ENCODE data around the gene CASQ2. TPM values are rescaled to one million over a fixed set of nuclear protein-coding genes. Genes with fewer than 3 reads are reported as not detected.
A peak's percentile ranks its signal among the peaks of the same experiment; 100 is the strongest.

The CASQ2 gene
- total and polyA plus RNA-seq, 7 experiments from 2014 or later: not detected

DNA sequence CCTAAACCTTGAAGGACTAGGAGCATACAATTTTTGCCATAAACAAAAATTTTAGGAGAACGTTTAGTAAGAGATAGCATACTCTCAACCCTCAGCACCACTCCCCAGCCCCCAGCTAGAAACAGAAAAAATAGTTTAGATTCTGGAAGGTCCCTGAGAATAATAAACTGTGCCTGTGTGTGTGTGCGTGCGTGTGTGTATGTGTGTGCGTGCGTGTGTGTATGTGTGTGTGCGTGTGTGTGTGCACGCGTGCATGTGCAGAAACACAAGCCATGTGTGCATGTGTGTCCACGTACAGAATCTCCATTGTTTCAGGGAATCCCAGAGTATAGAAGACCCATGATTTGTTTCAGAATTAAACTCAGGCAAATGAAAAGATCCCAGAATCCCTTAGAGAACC, 62.6 kb downstream of the CASQ2 start:
- POLR2A ChIA-PET: no interaction called here
- intact Hi-C loops (cut with micrococcal nuclease): loop anchor here (1.0 to 2.0 kb wide), 2 partner anchors 97 to 98 kb away; no protein-coding TSS in a partner anchor
- peaks cover 11 to 25% (median 24%) of the 10 kb centered on the region in 5 donors for H3K27me3 Mint-ChIP-seq

GRCh38 chr1:115705085-115705951, 63.2 kb downstream of the CASQ2 start:
- DNase-seq (no peak), ATAC-seq (no peak)
- Mint-ChIP-seq H3K4me3 (no peak overlapping the region), H3K4me1 (no peaks in the 10 kb centered on the region), H3K36me3 (no peaks in the 10 kb centered on the region), H3K27ac (no peak overlapping the region), H3K27me3 (peaks cover 9 to 28% (median 21%) of the 10 kb centered on the region in 5 donors), H3K9me3 (no peaks in the 10 kb centered on the region)
- H3K36me3 ChIP-seq (ENCODE audit: control insufficient read depth in 2 of 3, insufficient read depth in 3 of 3, low read length in 3 of 3): no peaks in the 10 kb centered on the region
- H3K4me1 ChIP-seq (ENCODE audit: control insufficient read depth in 2 of 2, insufficient read depth in 2 of 2, low read length in 2 of 2): no peaks in the 10 kb centered on the region
- H3K9me3 ChIP-seq (ENCODE audit: control insufficient read depth in 2 of 3, low read length in 3 of 3): no peaks in the 10 kb centered on the region
- ChIA-PET POLR2A (no interaction called here), CTCF (no interaction called here)
- H3K4me3 ChIP-seq (ENCODE audit: low read length): no peak overlapping the region
- intact Hi-C loops (cut with micrococcal nuclease): no loop called here
- H3K27me3 ChIP-seq (ENCODE audit: control insufficient read depth in 2 of 2, insufficient read depth in 2 of 2, low read length in 2 of 2): no peaks in the 10 kb centered on the region
- H3K27ac ChIP-seq (ENCODE audit: low read depth, low read length): no peak overlapping the region

More for the DNA sequence above, 62.6 kb downstream of the CASQ2 start:
- DNase-seq (no peak), ATAC-seq (no peak)
- no peaks in the 10 kb centered on the region for H3K9me3 Mint-ChIP-seq
- Histone ChIP-seq H3K9me3 (ENCODE audit: control insufficient read depth in 2 of 3, low read length in 3 of 3) (no peaks in the 10 kb centered on the region), H3K4me1 (ENCODE audit: control insufficient read depth in 2 of 2, insufficient read depth in 2 of 2, low read length in 2 of 2) (no peaks in the 10 kb centered on the region), H3K27ac (ENCODE audit: low read depth, low read length) (no peak overlapping the region), H3K36me3 (ENCODE audit: control insufficient read depth in 2 of 3, insufficient read depth in 3 of 3, low read length in 3 of 3) (no peaks in the 10 kb centered on the region), H3K4me3 (ENCODE audit: low read length) (no peak overlapping the region), H3K27me3 (ENCODE audit: control insufficient read depth in 2 of 2, insufficient read depth in 2 of 2, low read length in 2 of 2) (no peaks in the 10 kb centered on the region)
- H3K4me3 Mint-ChIP-seq: no peak overlapping the region
- no peaks in the 10 kb centered on the region for H3K4me1 Mint-ChIP-seq
- CTCF ChIA-PET: no interaction called here
- no peak overlapping the region for H3K27ac Mint-ChIP-seq
- no peaks in the 10 kb centered on the region for H3K36me3 Mint-ChIP-seq

- DNase-seq (no peak), ATAC-seq (no peak)
- no peak overlapping the region for H3K4me3 Mint-ChIP-seq
- Histone ChIP-seq H3K9me3 (ENCODE audit: control insufficient read depth in 2 of 3, low read length in 3 of 3) (no peaks in the 10 kb centered on the region), H3K4me3 (ENCODE audit: low read length) (no peak overlapping the region), H3K36me3 (ENCODE audit: control insufficient read depth in 2 of 3, insufficient read depth in 3 of 3, low read length in 3 of 3) (no peaks in the 10 kb centered on the region), H3K4me1 (ENCODE audit: control insufficient read depth in 2 of 2, insufficient read depth in 2 of 2, low read length in 2 of 2) (no peaks in the 10 kb centered on the region), H3K27ac (ENCODE audit: low read depth, low read length) (no peak overlapping the region), H3K27me3 (ENCODE audit: control insufficient read depth in 2 of 2, insufficient read depth in 2 of 2, low read length in 2 of 2) (no peaks in the 10 kb centered on the region)
- H3K27me3 Mint-ChIP-seq: peaks cover 0 to 33% (median 14%) of the 10 kb centered on the region in 5 donors
- ChIA-PET POLR2A (no interaction called here), CTCF (no interaction called here)
- no peaks in the 10 kb centered on the region for H3K4me1 Mint-ChIP-seq
- no peaks in the 10 kb centered on the region for H3K36me3 Mint-ChIP-seq
- no peak overlapping the region for H3K27ac Mint-ChIP-seq
- intact Hi-C loops (cut with micrococcal nuclease): no loop called here
- H3K9me3 Mint-ChIP-seq: no peaks in the 10 kb centered on the region
Measured at GRCh38 chr1:115702959-115703358, 65.6 kb downstream of the CASQ2 start.

- no peaks in the 10 kb centered on the region for H3K9me3 ChIP-seq (ENCODE audit: control insufficient read depth in 2 of 3, low read length in 3 of 3)
- no peaks in the 10 kb centered on the region for H3K27me3 ChIP-seq (ENCODE audit: control insufficient read depth in 2 of 2, insufficient read depth in 2 of 2, low read length in 2 of 2)
- no peak overlapping the region for H3K4me3 ChIP-seq (ENCODE audit: low read length)
- ATAC-seq: no peak
- ChIA-PET POLR2A (no interaction called here), CTCF (no interaction called here)
- intact Hi-C loops (cut with micrococcal nuclease): no loop called here
- H3K4me3 Mint-ChIP-seq: no peak overlapping the region
- no peaks in the 10 kb centered on the region for H3K4me1 Mint-ChIP-seq
- H3K9me3 Mint-ChIP-seq: no peaks in the 10 kb centered on the region
- no peaks in the 10 kb centered on the region for H3K36me3 Mint-ChIP-seq
- no peak overlapping the region for H3K27ac ChIP-seq (ENCODE audit: low read depth, low read length)
- H3K4me1 ChIP-seq (ENCODE audit: control insufficient read depth in 2 of 2, insufficient read depth in 2 of 2, low read length in 2 of 2): no peaks in the 10 kb centered on the region
- DNase-seq: no peak
- peak overlapping the region in 1 of 9 donors; percentile 53 for H3K27ac Mint-ChIP-seq
- no peaks in the 10 kb centered on the region for H3K36me3 ChIP-seq (ENCODE audit: control insufficient read depth in 2 of 3, insufficient read depth in 3 of 3, low read length in 3 of 3)
- H3K27me3 Mint-ChIP-seq: peaks cover 0 to 34% (median 10%) of the 10 kb centered on the region in 5 donors
Measured at GRCh38 chr1:115701090-115701489, 67.4 kb downstream of the CASQ2 start.

DNA sequence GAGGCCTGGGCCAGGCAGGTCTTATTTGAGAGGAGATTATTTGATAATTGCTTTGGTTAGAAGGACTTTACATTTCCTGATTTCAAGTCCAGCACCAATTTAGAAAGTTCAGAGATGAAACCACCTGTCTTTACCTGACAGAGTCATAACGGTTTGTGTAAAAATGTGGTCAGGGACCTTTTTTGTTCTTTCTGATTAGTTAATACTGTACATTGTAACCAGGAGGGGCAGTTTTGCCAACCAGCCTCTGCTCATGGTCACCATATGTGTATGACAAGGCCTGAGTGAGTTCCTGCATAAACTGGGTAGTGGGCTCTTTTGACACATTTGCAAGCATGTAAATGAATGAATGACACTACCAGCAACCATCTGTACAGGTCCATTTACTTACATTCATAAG, 70.9 kb downstream of the CASQ2 start:
- H3K36me3 ChIP-seq (ENCODE audit: control insufficient read depth in 2 of 3, insufficient read depth in 3 of 3, low read length in 3 of 3): no peaks in the 10 kb centered on the region
- H3K9me3 Mint-ChIP-seq: no peaks in the 10 kb centered on the region
- H3K9me3 ChIP-seq (ENCODE audit: control insufficient read depth in 2 of 3, low read length in 3 of 3): no peaks in the 10 kb centered on the region
- no peak for ATAC-seq
- intact Hi-C loops (cut with micrococcal nuclease): no loop called here
- peaks cover 0 to 3% (median 0%) of the 10 kb centered on the region in 5 donors for H3K36me3 Mint-ChIP-seq
- no peak overlapping the region for H3K4me3 ChIP-seq (ENCODE audit: low read length)
- POLR2A ChIA-PET: no interaction called here
- H3K27me3 ChIP-seq (ENCODE audit: control insufficient read depth in 2 of 2, insufficient read depth in 2 of 2, low read length in 2 of 2): no peaks in the 10 kb centered on the region
- H3K4me3 Mint-ChIP-seq: no peak overlapping the region
- peaks cover 0 to 32% (median 10%) of the 10 kb centered on the region in 5 donors for H3K27me3 Mint-ChIP-seq
- H3K4me1 Mint-ChIP-seq: no peaks in the 10 kb centered on the region
- H3K4me1 ChIP-seq (ENCODE audit: control insufficient read depth in 2 of 2, insufficient read depth in 2 of 2, low read length in 2 of 2): no peaks in the 10 kb centered on the region
- DNase-seq: no peak
- no peak overlapping the region for H3K27ac ChIP-seq (ENCODE audit: low read depth, low read length)
- CTCF ChIA-PET: no interaction called here
- no peak overlapping the region for H3K27ac Mint-ChIP-seq

GRCh38 chr1:115694805-115695204, 73.7 kb downstream of the CASQ2 start:
- Histone ChIP-seq H3K27ac (ENCODE audit: low read depth, low read length) (no peak overlapping the region), H3K36me3 (ENCODE audit: control insufficient read depth in 2 of 3, insufficient read depth in 3 of 3, low read length in 3 of 3) (no peaks in the 10 kb centered on the region), H3K4me1 (ENCODE audit: control insufficient read depth in 2 of 2, insufficient read depth in 2 of 2, low read length in 2 of 2) (no peaks in the 10 kb centered on the region), H3K27me3 (ENCODE audit: control insufficient read depth in 2 of 2, insufficient read depth in 2 of 2, low read length in 2 of 2) (no peaks in the 10 kb centered on the region), H3K9me3 (ENCODE audit: control insufficient read depth in 2 of 3, low read length in 3 of 3) (no peaks in the 10 kb centered on the region), H3K4me3 (ENCODE audit: low read length) (no peak overlapping the region)
- ChIA-PET POLR2A (no interaction called here), CTCF (no interaction called here)
- no peak for DNase-seq
- Mint-ChIP-seq H3K27me3 (peaks cover 0 to 15% (median 5%) of the 10 kb centered on the region in 5 donors), H3K9me3 (no peaks in the 10 kb centered on the region), H3K4me3 (no peak overlapping the region), H3K36me3 (peaks cover 0 to 5% (median 0%) of the 10 kb centered on the region in 5 donors), H3K4me1 (no peaks in the 10 kb centered on the region), H3K27ac (no peak overlapping the region)
- ATAC-seq: no peak
- intact Hi-C loops (cut with micrococcal nuclease): no loop called here

DNA sequence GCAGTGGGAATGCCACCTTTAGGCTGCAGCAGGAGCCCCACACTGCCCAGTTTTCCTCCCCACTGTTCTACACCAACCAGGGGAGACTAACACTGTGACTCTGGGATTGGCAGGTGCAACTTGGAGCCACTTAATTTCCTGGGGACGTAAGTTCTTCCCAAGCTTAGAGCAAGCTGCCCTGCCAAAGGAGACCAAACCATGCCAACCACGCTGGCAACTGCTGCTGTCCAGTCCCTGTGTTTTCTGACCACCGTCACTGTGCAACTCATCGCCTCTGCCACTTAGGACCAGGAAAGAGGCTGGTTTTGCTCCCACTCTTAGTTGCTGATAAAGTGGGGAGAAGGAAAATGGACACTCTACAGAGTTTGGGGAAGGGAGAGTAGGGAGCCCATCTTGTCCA, 76.3 kb downstream of the CASQ2 start:
- Mint-ChIP-seq H3K27ac (no peak overlapping the region), H3K4me1 (no peaks in the 10 kb centered on the region), H3K9me3 (no peaks in the 10 kb centered on the region), H3K27me3 (peaks cover 0 to 4% (median 0%) of the 10 kb centered on the region in 5 donors), H3K36me3 (peaks cover 0 to 5% (median 0%) of the 10 kb centered on the region in 5 donors), H3K4me3 (no peak overlapping the region)
- ChIA-PET POLR2A (no interaction called here), CTCF (no interaction called here)
- no peaks in the 10 kb centered on the region for H3K36me3 ChIP-seq (ENCODE audit: control insufficient read depth in 2 of 3, insufficient read depth in 3 of 3, low read length in 3 of 3)
- no peaks in the 10 kb centered on the region for H3K27me3 ChIP-seq (ENCODE audit: control insufficient read depth in 2 of 2, insufficient read depth in 2 of 2, low read length in 2 of 2)
- DNase-seq (no peak), ATAC-seq (no peak)
- H3K4me1 ChIP-seq (ENCODE audit: control insufficient read depth in 2 of 2, insufficient read depth in 2 of 2, low read length in 2 of 2): no peaks in the 10 kb centered on the region
- no peak overlapping the region for H3K27ac ChIP-seq (ENCODE audit: low read depth, low read length)
- H3K9me3 ChIP-seq (ENCODE audit: control insufficient read depth in 2 of 3, low read length in 3 of 3): no peaks in the 10 kb centered on the region
- no peak overlapping the region for H3K4me3 ChIP-seq (ENCODE audit: low read length)
- intact Hi-C loops (cut with micrococcal nuclease): no loop called here

All from naive thymus-derived CD4-positive, alpha-beta T cell (primary cell).